ENCODE data around the gene NINJ2.

The NINJ2 gene

GRCh38 chr12:619346-619745, 43.9 kb downstream of the NINJ2 start:
- in situ Hi-C loops (cut with HindIII; ENCODE audit: low sequenced_read_pairs): no loop called here

- in situ Hi-C loops (cut with HindIII; ENCODE audit: low sequenced_read_pairs): no loop called here
Observed at GRCh38 chr12:618605-619004, 44.6 kb downstream of the NINJ2 start.

- in situ Hi-C loops (cut with HindIII; ENCODE audit: low sequenced_read_pairs): no loop called here
Observed at GRCh38 chr12:617304-617915, 45.8 kb downstream of the NINJ2 start.

GRCh38 chr12:615620-616019, 47.6 kb downstream of the NINJ2 start:
- in situ Hi-C loops (cut with HindIII; ENCODE audit: low sequenced_read_pairs): no loop called here

- in situ Hi-C loops (cut with HindIII; ENCODE audit: low sequenced_read_pairs): no loop called here
Observed at GRCh38 chr12:614411-614970, 48.8 kb downstream of the NINJ2 start.

GRCh38 chr12:613996-614395, 49.2 kb downstream of the NINJ2 start:
- in situ Hi-C loops (cut with HindIII; ENCODE audit: low sequenced_read_pairs): no loop called here

- in situ Hi-C loops (cut with HindIII; ENCODE audit: low sequenced_read_pairs): no loop called here
Observed at GRCh38 chr12:612886-613285, 50.4 kb downstream of the NINJ2 start.

- in situ Hi-C loops (cut with HindIII; ENCODE audit: low sequenced_read_pairs): no loop called here
Observed at GRCh38 chr12:612293-612692, 51.0 kb downstream of the NINJ2 start.

- in situ Hi-C loops (cut with HindIII; ENCODE audit: low sequenced_read_pairs): no loop called here
Observed at GRCh38 chr12:611721-612120, 51.5 kb downstream of the NINJ2 start.

- in situ Hi-C loops (cut with HindIII; ENCODE audit: low sequenced_read_pairs): no loop called here
Observed at GRCh38 chr12:608921-609320, 54.3 kb downstream of the NINJ2 start.

- in situ Hi-C loops (cut with HindIII; ENCODE audit: low sequenced_read_pairs): no loop called here
Observed at GRCh38 chr12:608413-608812, 54.8 kb downstream of the NINJ2 start.

GRCh38 chr12:607541-608001, 55.7 kb downstream of the NINJ2 start:
- in situ Hi-C loops (cut with HindIII; ENCODE audit: low sequenced_read_pairs): no loop called here

GRCh38 chr12:604956-605355, 58.3 kb downstream of the NINJ2 start:
- in situ Hi-C loops (cut with HindIII; ENCODE audit: low sequenced_read_pairs): no loop called here

- in situ Hi-C loops (cut with HindIII; ENCODE audit: low sequenced_read_pairs): no loop called here
Observed at GRCh38 chr12:602700-603068, 60.6 kb downstream of the NINJ2 start.

GRCh38 chr12:601976-602699, 61.1 kb downstream of the NINJ2 start:
- in situ Hi-C loops (cut with HindIII; ENCODE audit: low sequenced_read_pairs): no loop called here

GRCh38 chr12:599756-600155, 63.5 kb downstream of the NINJ2 start:
- in situ Hi-C loops (cut with HindIII; ENCODE audit: low sequenced_read_pairs): loop anchor here (10.0 kb wide), 2 partner anchors 45 to 135 kb away; no protein-coding TSS in a partner anchor

GRCh38 chr12:597926-598568, 65.2 kb downstream of the NINJ2 start:
- in situ Hi-C loops (cut with HindIII; ENCODE audit: low sequenced_read_pairs): loop anchor here (10.0 kb wide), 2 partner anchors 47 to 137 kb away; no protein-coding TSS in a partner anchor

- in situ Hi-C loops (cut with HindIII; ENCODE audit: low sequenced_read_pairs): loop anchor here (10.0 kb wide), 2 partner anchors 51 to 141 kb away; no protein-coding TSS in a partner anchor
Observed at GRCh38 chr12:593396-594270, 69.6 kb downstream of the NINJ2 start.

- in situ Hi-C loops (cut with HindIII; ENCODE audit: low sequenced_read_pairs): loop anchor here (10.0 kb wide), 2 partner anchors 53 to 143 kb away; no protein-coding TSS in a partner anchor
Observed at GRCh38 chr12:592024-592505, 71.2 kb downstream of the NINJ2 start.
